Dendritic cell treated with granulocyte-macrophage colony-stimulating factor and Interleukin-4, amounts not matched to agents 40 ng/mL and 50 ng/mL, for 4 days (primary cell): Measurements from ENCODE around the gene PPP1R1A.

Source experiments
- H3K27ac Mint-ChIP-seq: one replicate; pipeline ENCODE4 v1.8.0; 2022; ENCODE audit warnings: mild to moderate bottlenecking, mixed read lengths
- H3K27me3 Mint-ChIP-seq: one replicate; pipeline ENCODE4 v1.8.0; 2022; ENCODE audit warnings: mild to moderate bottlenecking, mixed read lengths
- H3K36me3 Mint-ChIP-seq: one replicate; pipeline ENCODE4 v1.8.0; 2022; ENCODE audit warnings: low read depth, mixed read lengths
- H3K4me1 Mint-ChIP-seq: one replicate; pipeline ENCODE4 v1.8.0; 2022; ENCODE audit warnings: low read depth, mixed read lengths
- H3K4me3 Mint-ChIP-seq: one replicate; pipeline ENCODE4 v1.8.0; 2022; ENCODE audit warnings: mild to moderate bottlenecking, moderate library complexity, mixed read lengths
- H3K9me3 Mint-ChIP-seq: one replicate; pipeline ENCODE4 v1.8.0; 2022; ENCODE audit warnings: mixed read lengths
- intact Hi-C: fragments of 100-400 bp; cut with micrococcal nuclease; formaldehyde crosslinking; loops from one replicate; pipeline ENCODE4 v1.15.0; 2022

The PPP1R1A gene

DNA sequence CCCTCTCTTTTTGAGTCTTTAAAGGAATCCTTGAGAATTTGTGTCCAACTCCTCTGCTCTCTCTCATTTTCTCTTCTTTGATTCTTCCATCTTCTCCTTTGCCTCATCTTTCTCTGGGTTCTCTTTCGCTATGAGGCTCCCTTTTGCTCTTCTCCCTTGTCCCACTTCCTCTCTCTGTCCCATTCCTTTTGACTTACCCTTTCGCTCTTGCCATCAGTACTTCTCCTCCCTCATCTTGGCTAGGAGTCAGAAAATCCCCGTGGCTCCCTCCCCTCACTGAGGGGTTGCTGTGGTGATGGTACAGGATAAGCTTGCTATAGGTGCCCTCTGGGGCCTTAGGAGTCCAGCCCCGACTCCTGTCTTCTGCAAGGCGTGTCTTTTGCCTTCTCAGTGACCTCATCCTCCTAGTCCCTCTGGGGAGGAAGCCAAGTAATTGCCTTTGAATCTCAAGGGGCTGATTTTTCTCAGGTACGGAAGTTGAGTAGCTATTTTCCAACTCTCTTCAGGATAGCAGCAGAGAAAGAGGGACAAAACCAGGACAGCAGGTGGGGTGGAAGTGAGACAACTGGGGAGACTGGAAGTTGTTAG, 32.7 kb downstream of the PPP1R1A start:
- H3K27ac Mint-ChIP-seq: no peak overlapping the region
- H3K36me3 Mint-ChIP-seq: peaks cover 15% of the 10 kb centered on the region
- no peak overlapping the region for H3K4me3 Mint-ChIP-seq
- H3K9me3 Mint-ChIP-seq: no peaks in the 10 kb centered on the region
- intact Hi-C loops: no loop called here
- H3K4me1 Mint-ChIP-seq: peaks cover 22% of the 10 kb centered on the region
- peaks cover 6% of the 10 kb centered on the region for H3K27me3 Mint-ChIP-seq

DNA sequence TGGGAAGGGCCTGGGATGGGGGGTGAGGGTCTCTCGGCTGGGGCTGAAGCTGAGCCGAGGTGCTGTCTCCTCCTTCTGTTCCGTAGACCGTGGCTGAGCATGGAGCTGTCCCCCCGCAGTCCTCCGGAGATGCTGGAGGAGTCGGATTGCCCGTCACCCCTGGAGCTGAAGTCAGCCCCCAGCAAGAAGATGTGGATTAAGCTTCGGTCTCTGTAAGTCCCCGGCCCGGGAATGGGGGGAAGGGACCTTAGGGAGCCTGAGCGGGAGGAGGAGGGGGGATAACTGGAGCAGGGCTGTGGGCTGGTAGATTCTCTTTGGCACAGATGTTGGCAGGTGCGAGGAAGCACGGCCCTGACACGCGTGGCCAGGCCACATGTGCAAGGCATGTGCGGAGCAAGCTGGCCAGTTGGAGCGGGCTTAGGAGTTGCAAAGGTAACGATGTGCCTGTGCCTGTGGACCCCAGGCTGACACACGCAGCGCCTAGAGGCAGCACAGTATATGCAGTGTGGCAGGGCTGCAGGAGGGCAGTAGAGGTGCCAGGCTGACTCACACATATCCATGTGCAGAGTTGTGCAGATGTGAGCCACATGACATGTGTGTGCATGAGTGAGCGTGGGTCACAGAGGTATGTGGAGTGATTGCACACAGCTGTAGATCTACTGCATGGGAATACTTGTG, 38.5 kb downstream of the PPP1R1A start:
- intact Hi-C loops: no loop called here
- no peaks in the 10 kb centered on the region for H3K9me3 Mint-ChIP-seq
- peaks cover 38% of the 10 kb centered on the region for H3K27me3 Mint-ChIP-seq
- H3K4me1 Mint-ChIP-seq: peaks cover 45% of the 10 kb centered on the region
- H3K27ac Mint-ChIP-seq: no peak overlapping the region
- peak overlapping the region; percentile 78 for H3K4me3 Mint-ChIP-seq
- peaks cover 49% of the 10 kb centered on the region for H3K36me3 Mint-ChIP-seq

DNA sequence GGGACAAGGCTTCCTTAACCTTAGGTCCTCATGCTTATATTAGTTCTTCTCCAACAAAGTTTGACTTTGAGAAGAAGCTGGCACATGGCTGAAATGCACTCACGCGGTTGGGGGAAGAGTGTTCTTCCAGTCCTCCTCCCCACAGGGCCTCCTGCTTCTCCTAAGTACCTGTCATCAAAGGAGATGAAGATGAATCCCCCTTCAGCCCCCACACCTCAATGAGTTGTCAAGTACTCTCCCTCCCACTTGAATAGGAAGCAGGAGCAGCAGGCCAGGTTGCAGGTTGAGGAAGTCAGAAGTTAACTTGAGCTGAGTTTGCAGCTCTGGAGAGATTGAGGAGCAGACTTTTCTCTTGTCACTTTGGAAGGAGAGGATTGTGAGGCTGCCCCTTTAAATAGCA, 41.9 kb downstream of the PPP1R1A start:
- Mint-ChIP-seq H3K4me3 (no peak overlapping the region), H3K36me3 (peaks cover 74% of the 10 kb centered on the region), H3K27ac (no peak overlapping the region), H3K27me3 (peaks cover 38% of the 10 kb centered on the region), H3K9me3 (no peaks in the 10 kb centered on the region), H3K4me1 (peaks cover 51% of the 10 kb centered on the region)
- intact Hi-C loops: no loop called here

DNA sequence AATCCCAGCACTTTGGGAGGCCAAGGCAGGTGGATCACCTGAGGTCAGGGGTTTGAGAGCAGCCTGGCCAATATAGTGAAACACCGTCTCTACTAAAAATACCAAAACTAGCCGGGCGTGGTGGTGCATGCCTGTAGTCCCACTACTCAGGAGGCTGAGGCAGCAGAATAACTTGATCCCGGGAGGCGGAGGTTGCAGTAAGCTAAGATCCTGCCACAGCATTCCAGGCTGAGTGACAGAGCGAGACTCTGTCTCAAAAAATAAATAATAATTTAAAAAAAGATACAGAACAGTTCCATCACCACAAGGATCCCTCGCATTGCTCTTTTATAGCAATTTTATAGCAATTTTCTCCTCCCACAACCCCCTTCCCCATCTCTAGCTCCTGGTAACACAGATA, 43.7 kb downstream of the PPP1R1A start:
- H3K9me3 Mint-ChIP-seq: no peaks in the 10 kb centered on the region
- H3K27ac Mint-ChIP-seq: no peak overlapping the region
- peaks cover 77% of the 10 kb centered on the region for H3K36me3 Mint-ChIP-seq
- intact Hi-C loops: no loop called here
- no peak overlapping the region for H3K4me3 Mint-ChIP-seq
- peaks cover 35% of the 10 kb centered on the region for H3K4me1 Mint-ChIP-seq
- H3K27me3 Mint-ChIP-seq: peaks cover 22% of the 10 kb centered on the region

GRCh38 chr12:54543526-54543925, 44.9 kb downstream of the PPP1R1A start:
- H3K27ac Mint-ChIP-seq: no peak overlapping the region
- H3K9me3 Mint-ChIP-seq: no peaks in the 10 kb centered on the region
- H3K36me3 Mint-ChIP-seq: peaks cover 88% of the 10 kb centered on the region
- intact Hi-C loops: no loop called here
- no peak overlapping the region for H3K4me3 Mint-ChIP-seq
- peaks cover 24% of the 10 kb centered on the region for H3K4me1 Mint-ChIP-seq
- peaks cover 13% of the 10 kb centered on the region for H3K27me3 Mint-ChIP-seq

DNA sequence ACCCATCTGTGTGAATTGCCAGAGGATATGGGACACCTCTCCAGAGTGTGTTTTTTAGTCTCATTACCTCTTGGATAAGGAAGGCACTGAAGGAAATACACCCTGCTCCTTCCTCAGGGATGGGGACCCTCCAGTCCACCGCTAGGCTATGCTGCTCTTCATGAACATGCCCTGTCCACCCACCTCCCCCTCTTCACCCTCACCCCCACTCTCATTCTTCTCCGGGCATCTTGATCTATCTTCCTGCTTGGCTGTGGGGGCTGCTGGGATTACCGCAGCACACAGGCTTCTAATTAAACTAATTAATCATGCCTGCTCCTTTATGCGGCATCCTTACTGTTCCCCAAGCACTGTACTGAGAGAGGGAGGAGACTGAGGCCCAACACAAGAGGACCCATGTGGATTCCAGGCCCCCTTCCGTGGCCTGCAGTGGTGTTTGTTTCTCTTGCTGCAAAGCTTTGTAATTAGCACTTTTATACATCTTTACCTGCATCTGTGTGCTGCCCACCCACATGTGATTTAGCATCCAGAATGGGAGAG, 46.6 kb downstream of the PPP1R1A start:
- Mint-ChIP-seq H3K9me3 (no peaks in the 10 kb centered on the region), H3K27me3 (peaks cover 7% of the 10 kb centered on the region), H3K27ac (no peak overlapping the region), H3K36me3 (peaks cover 100% of the 10 kb centered on the region), H3K4me3 (no peak overlapping the region), H3K4me1 (peaks cover 11% of the 10 kb centered on the region)
- intact Hi-C loops: no loop called here

GRCh38 chr12:54538136-54538700, 50.2 kb downstream of the PPP1R1A start:
- no peak overlapping the region for H3K4me3 Mint-ChIP-seq
- no peaks in the 10 kb centered on the region for H3K27me3 Mint-ChIP-seq
- H3K27ac Mint-ChIP-seq: no peak overlapping the region
- peaks cover 100% of the 10 kb centered on the region for H3K36me3 Mint-ChIP-seq
- H3K9me3 Mint-ChIP-seq: no peaks in the 10 kb centered on the region
- intact Hi-C loops: no loop called here
- H3K4me1 Mint-ChIP-seq: peaks cover 22% of the 10 kb centered on the region

DNA sequence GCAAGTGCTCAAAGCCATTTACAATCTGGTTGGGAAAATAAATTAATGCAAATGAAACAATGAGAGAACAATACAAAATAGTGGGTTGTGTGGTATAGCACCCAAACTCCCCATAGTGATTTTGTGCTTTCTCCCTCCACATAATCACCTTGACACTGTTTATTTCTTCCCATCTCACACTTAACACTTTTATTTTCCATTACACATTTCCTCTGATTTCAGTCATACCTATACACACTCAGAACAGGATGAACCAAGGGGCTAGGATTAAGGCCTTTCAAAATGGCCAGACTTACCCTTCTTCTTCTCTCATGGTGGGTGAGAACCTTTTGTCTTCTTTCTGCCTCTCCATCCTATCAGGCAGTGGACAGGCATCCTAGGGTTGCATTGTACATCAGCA, 53.0 kb downstream of the PPP1R1A start:
- H3K9me3 Mint-ChIP-seq: no peaks in the 10 kb centered on the region
- H3K27ac Mint-ChIP-seq: no peak overlapping the region
- H3K27me3 Mint-ChIP-seq: no peaks in the 10 kb centered on the region
- intact Hi-C loops: no loop called here
- peaks cover 34% of the 10 kb centered on the region for H3K4me1 Mint-ChIP-seq
- peaks cover 100% of the 10 kb centered on the region for H3K36me3 Mint-ChIP-seq
- no peak overlapping the region for H3K4me3 Mint-ChIP-seq

- intact Hi-C loops: no loop called here
- H3K4me1 Mint-ChIP-seq: peaks cover 62% of the 10 kb centered on the region
- H3K9me3 Mint-ChIP-seq: no peaks in the 10 kb centered on the region
- no peak overlapping the region for H3K27ac Mint-ChIP-seq
- H3K4me3 Mint-ChIP-seq: no peak overlapping the region
- H3K27me3 Mint-ChIP-seq: no peaks in the 10 kb centered on the region
- peaks cover 100% of the 10 kb centered on the region for H3K36me3 Mint-ChIP-seq
These were observed 58.9 kb downstream of the PPP1R1A start for GRCh38 chr12:54529581-54529980.
